MM.1S (cell line): Measurements from ENCODE around the gene PUDP.
"Not testable (repeated sequence)": the region's sequence is repeated elsewhere in the genome, so short reads cannot be mapped to it uniquely, and the experiment has no call there.

ENCODE experiments used
- DNase-seq: peaks from one replicate; pipeline ENCODE4 v3.0.0-alpha.2; 2015
- H2AFZ ChIP-seq: fragments of 300-600 bp; sonication (generic); 2 replicates; pipeline ENCODE4 v1.6.0; 2016; ENCODE audit warnings: antibody characterized with exemption, low read length
- H3F3A ChIP-seq: fragments of 300-600 bp; sonication (generic); 2 replicates; pipeline ENCODE4 v1.6.1; 2016; ENCODE audit warnings: mild to moderate bottlenecking, antibody characterized with exemption, low read length, moderate library complexity, mixed read lengths; ENCODE audit not compliant: insufficient read depth
- H3K27ac ChIP-seq: fragments of 300-600 bp; sonication (generic); 2 replicates; pipeline ENCODE4 v1.5.1; 2016; ENCODE audit warnings: mild to moderate bottlenecking, low read length
- H3K27me3 ChIP-seq: fragments of 300-600 bp; sonication (generic); replicated peaks from 2 replicates; pipeline ENCODE4 v1.6.0; 2016; ENCODE audit warnings: low read length; ENCODE audit not compliant: insufficient read depth
- H3K36me3 ChIP-seq: fragments of 300-600 bp; sonication (generic); replicated peaks from 2 replicates; pipeline ENCODE4 v1.6.1; 2016; ENCODE audit warnings: mild to moderate bottlenecking, low read length, mixed read lengths; ENCODE audit not compliant: insufficient read depth
- H3K4me1 ChIP-seq: fragments of 300-600 bp; sonication (generic); 2 replicates; pipeline ENCODE4 v1.6.1; 2016; ENCODE audit warnings: low read length, mixed read lengths
- H3K4me2 ChIP-seq: fragments of 300-600 bp; sonication (generic); 2 replicates; pipeline ENCODE4 v1.6.0; 2016; ENCODE audit warnings: low read depth, low read length
- H3K4me3 ChIP-seq: fragments of 300-600 bp; sonication (generic); 2 replicates; pipeline ENCODE4 v1.5.1; 2016; ENCODE audit warnings: low read length, mixed read lengths
- H3K79me2 ChIP-seq: fragments of 300-600 bp; sonication (generic); 2 replicates; pipeline ENCODE4 v1.6.1; 2016; ENCODE audit warnings: mixed run types, low read length, mixed read lengths
- H3K9ac ChIP-seq: fragments of 300-600 bp; sonication (generic); 2 replicates; pipeline ENCODE4 v1.6.1; 2016; ENCODE audit warnings: low read length, mixed read lengths
- H3K9me2 ChIP-seq: fragments of 300-600 bp; sonication (generic); replicated peaks from 2 replicates; pipeline ENCODE4 v1.6.1; 2016; ENCODE audit warnings: mild to moderate bottlenecking, low read length, mixed read lengths; ENCODE audit not compliant: insufficient read depth
- H3K9me3 ChIP-seq: fragments of 300-600 bp; sonication (generic); replicated peaks from 2 replicates; pipeline ENCODE4 v1.6.1; 2016; ENCODE audit warnings: mild to moderate bottlenecking, low read length, mixed read lengths; ENCODE audit not compliant: insufficient read depth
- H4K20me1 ChIP-seq: fragments of 300-600 bp; sonication (generic); 2 replicates; pipeline ENCODE4 v1.6.1; 2016; ENCODE audit warnings: mild to moderate bottlenecking, low read length, moderate library complexity, mixed read lengths; ENCODE audit not compliant: insufficient read depth
- EZH2 ChIP-seq: fragments of 300-600 bp; sonication (generic); optimal IDR thresholded peaks from 2 replicates; pipeline ENCODE3; 2017; ENCODE audit warnings: low read depth, mild to moderate bottlenecking, antibody characterized with exemption, low read length, mixed read lengths
- EZH2phosphoT487 ChIP-seq: fragments of 300-600 bp; sonication (generic); IDR thresholded peaks from 2 replicates; pipeline ENCODE4 v1.6.1; 2018; ENCODE audit warnings: antibody characterized with exemption, low read length
- TF ChIP-seq, protein P1 (sequence below): fragments of 300-600 bp; sonication (generic); IDR thresholded peaks from 2 replicates; pipeline ENCODE4 v1.5.1; 2016; ENCODE audit warnings: antibody characterized with exemption, low read length, mixed read lengths

Gene PUDP

DNA sequence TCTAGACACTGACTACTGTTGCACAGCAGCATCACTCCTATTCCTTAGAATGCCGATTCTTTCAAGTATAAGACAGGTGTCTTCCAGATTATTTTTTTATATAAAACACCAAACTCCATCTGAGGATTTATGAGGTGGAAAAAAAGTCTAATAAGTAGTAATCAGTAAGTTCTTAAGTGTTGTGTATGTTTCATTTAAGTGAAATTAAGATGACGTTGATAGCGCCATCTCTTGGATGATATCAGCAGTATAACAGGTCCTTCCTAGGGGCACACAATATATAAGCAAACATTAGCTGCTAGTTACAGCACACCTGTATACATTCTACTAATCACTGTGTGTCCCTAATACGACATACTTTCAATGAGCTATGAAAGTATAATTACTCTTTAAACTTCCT, 100.0 kb downstream of the PUDP start:
- Histone ChIP-seq H3K9ac (no peak overlapping the region), H3K27ac (no peak overlapping the region), H3F3A (no peaks in the 10 kb centered on the region), H3K27me3 (no peaks in the 10 kb centered on the region), H3K4me2 (no peak overlapping the region), H3K9me3 (no peaks in the 10 kb centered on the region), H3K4me3 (no peak overlapping the region), H3K4me1 (no peaks in the 10 kb centered on the region), H3K36me3 (no peaks in the 10 kb centered on the region), H3K79me2 (no peaks in the 10 kb centered on the region), H2AFZ (no peak overlapping the region), H3K9me2 (no peaks in the 10 kb centered on the region), H4K20me1 (no peaks in the 10 kb centered on the region)
- DNase-seq: no peak
- TF ChIP-seq, protein P1, sequence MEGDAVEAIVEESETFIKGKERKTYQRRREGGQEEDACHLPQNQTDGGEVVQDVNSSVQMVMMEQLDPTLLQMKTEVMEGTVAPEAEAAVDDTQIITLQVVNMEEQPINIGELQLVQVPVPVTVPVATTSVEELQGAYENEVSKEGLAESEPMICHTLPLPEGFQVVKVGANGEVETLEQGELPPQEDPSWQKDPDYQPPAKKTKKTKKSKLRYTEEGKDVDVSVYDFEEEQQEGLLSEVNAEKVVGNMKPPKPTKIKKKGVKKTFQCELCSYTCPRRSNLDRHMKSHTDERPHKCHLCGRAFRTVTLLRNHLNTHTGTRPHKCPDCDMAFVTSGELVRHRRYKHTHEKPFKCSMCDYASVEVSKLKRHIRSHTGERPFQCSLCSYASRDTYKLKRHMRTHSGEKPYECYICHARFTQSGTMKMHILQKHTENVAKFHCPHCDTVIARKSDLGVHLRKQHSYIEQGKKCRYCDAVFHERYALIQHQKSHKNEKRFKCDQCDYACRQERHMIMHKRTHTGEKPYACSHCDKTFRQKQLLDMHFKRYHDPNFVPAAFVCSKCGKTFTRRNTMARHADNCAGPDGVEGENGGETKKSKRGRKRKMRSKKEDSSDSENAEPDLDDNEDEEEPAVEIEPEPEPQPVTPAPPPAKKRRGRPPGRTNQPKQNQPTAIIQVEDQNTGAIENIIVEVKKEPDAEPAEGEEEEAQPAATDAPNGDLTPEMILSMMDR: no peak
- TF ChIP-seq EZH2 (no peak), EZH2phosphoT487 (no peak)

DNA sequence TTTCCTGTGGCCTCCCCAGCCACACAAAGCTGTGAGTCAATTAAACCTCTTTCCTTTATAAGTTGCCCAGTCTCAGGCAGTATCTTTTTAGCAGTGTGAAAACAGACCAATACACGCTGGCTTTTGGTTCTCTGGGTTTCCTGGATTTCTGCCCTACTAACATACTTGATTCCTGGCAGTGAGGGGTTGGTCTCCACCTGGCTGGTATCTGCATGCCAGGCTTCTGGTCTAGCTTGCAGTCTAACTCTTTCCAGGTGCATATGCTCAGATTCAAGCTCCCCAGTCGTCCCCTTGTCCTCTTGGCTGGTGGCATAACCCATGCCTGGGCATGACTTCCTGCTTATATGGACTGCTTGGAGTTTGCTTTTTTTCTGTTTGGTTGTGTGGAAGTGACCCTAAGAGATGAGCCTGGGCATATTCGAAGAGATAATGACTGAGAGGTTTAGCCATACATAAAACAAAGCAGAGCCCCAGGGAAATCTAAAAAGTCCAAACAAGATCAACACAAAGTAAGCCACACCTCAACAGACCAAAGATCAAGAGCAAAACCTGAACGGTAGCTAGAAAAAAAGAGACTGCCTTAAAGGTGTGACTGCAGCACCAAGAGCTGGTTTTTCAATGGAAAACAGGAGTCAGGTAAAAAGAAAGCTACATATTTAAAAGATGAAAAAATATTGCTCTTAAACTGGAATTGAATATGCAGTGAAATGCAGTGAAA, 102.6 kb downstream of the PUDP start:
- H3F3A ChIP-seq: no peaks in the 10 kb centered on the region
- H3K4me2 ChIP-seq: no peak overlapping the region
- TF ChIP-seq EZH2phosphoT487 (no peak), EZH2 (no peak)
- TF ChIP-seq, protein P1: no peak
- H3K27me3 ChIP-seq: no peaks in the 10 kb centered on the region
- no peaks in the 10 kb centered on the region for H3K79me2 ChIP-seq
- H2AFZ ChIP-seq: no peak overlapping the region
- DNase-seq: no peak
- no peak overlapping the region for H3K4me3 ChIP-seq
- H3K9me2 ChIP-seq: no peaks in the 10 kb centered on the region
- no peak overlapping the region for H3K27ac ChIP-seq
- H3K9me3 ChIP-seq: no peaks in the 10 kb centered on the region
- no peak overlapping the region for H3K9ac ChIP-seq
- H3K4me1 ChIP-seq: no peaks in the 10 kb centered on the region
- no peaks in the 10 kb centered on the region for H3K36me3 ChIP-seq
- no peaks in the 10 kb centered on the region for H4K20me1 ChIP-seq

DNA sequence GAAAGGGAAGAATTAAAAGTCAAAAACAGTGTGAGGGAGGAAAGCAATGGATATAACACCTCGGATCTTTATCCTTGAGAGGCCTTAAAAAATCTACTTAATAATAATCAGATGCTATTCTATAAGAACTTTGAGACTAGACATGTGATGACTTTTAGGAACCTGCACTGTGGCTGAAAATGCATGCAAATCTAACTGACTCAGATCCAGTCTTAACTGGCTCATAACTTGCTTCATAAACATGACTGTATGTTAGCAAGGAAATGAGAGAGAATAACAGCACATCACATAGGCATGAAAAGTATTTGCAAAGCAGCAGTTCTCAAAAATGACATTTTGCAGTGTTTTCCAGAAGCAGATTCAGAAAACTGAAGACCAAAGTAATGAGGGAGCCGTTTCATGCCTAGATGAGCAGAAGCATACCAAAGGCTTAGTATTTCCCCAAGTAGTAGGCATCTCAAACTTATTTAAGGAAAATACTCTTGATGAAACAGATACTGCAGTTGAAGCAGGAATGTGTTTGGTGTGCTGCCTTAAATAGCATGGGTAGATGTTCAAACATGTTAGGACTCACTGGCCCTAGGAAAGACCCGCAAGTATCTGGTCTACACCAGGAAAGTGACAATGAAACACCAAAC, 104.0 kb downstream of the PUDP start:
- H2AFZ ChIP-seq, H3K4me2 ChIP-seq, H3K79me2 ChIP-seq, H3K9me3 ChIP-seq, H3K36me3 ChIP-seq, H3K27me3 ChIP-seq, H4K20me1 ChIP-seq, DNase-seq, H3K4me3 ChIP-seq, H3F3A ChIP-seq, H3K9me2 ChIP-seq, H3K27ac ChIP-seq, H3K4me1 ChIP-seq, H3K9ac ChIP-seq: not testable (repeated sequence)

DNA sequence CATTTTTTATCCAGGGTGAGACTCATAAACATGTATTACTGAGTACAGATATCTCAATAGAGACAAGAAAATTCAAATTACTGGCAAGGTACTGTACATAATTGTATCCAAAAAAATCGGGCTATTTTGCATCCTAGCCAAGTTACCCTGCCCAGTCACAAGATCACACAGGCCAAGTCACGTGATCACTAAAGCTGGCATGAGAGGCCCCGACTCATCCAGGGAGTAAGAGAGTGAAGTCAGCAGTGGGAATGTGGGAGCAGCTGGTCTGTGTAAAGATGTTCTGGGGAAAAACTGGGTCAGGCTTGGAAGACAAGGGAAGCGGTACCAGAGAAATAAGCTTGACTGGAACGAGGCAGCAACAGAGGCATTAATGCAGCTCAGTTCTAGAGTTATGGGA, 119.7 kb downstream of the PUDP start:
- Histone ChIP-seq H3K4me2 (no peak overlapping the region), H3F3A (no peaks in the 10 kb centered on the region), H3K9ac (no peak overlapping the region), H3K27ac (no peak overlapping the region), H4K20me1 (no peaks in the 10 kb centered on the region), H3K9me3 (no peaks in the 10 kb centered on the region), H3K4me1 (no peaks in the 10 kb centered on the region), H3K9me2 (no peaks in the 10 kb centered on the region), H2AFZ (no peak overlapping the region), H3K27me3 (no peaks in the 10 kb centered on the region), H3K36me3 (no peaks in the 10 kb centered on the region), H3K4me3 (no peak overlapping the region), H3K79me2 (no peaks in the 10 kb centered on the region)
- DNase-seq: no peak
- TF ChIP-seq, protein P1: no peak
- TF ChIP-seq EZH2phosphoT487 (no peak), EZH2 (no peak)
